Hepatocyte (in vitro differentiated cells): Measurements from ENCODE around the gene RUSF1. TPM values are rescaled to one million over a fixed set of nuclear protein-coding genes. Genes with fewer than 3 reads are reported as not detected.

Experiments used
- DNase-seq: peaks from one replicate; pipeline ENCODE4 v3.0.0-alpha.2; 2016; ENCODE audit warnings: low spot score
- H2AFZ ChIP-seq: fragments of 200-600 bp; sonication (generic); 2 replicates; pipeline ENCODE4 v1.6.0; 2016; ENCODE audit warnings: antibody characterized with exemption, mild to moderate bottlenecking
- H3K27ac ChIP-seq: fragments of 200-600 bp; sonication (generic); 2 replicates; pipeline ENCODE4 v1.5.1; 2016; ENCODE audit warnings: mild to moderate bottlenecking
- H3K27me3 ChIP-seq: fragments of 200-600 bp; sonication (generic); 2 replicates; pipeline ENCODE4 v1.6.1; 2016
- H3K36me3 ChIP-seq: fragments of 200-600 bp; sonication (generic); replicated peaks from 2 replicates; pipeline ENCODE4 v1.5.1; 2016; ENCODE audit warnings: low read depth; ENCODE audit not compliant: insufficient read depth
- H3K4me1 ChIP-seq: fragments of 200-600 bp; sonication (generic); 2 replicates; pipeline ENCODE4 v1.5.1; 2016; ENCODE audit warnings: mild to moderate bottlenecking, moderate library complexity; ENCODE audit not compliant: insufficient read depth
- H3K4me2 ChIP-seq: fragments of 200-600 bp; sonication (generic); 2 replicates; pipeline ENCODE4 v1.6.0; 2016
- H3K4me3 ChIP-seq: fragments of 200-600 bp; sonication (generic); 2 replicates; pipeline ENCODE4 v1.5.1; 2016; ENCODE audit warnings: mild to moderate bottlenecking
- H3K79me2 ChIP-seq: fragments of 200-600 bp; sonication (generic); 2 replicates; pipeline ENCODE4 v1.6.0; 2017; ENCODE audit warnings: mild to moderate bottlenecking
- H3K9me2 ChIP-seq: fragments of 200-600 bp; sonication (generic); replicated peaks from 2 replicates; pipeline ENCODE4 v1.6.0; 2017; ENCODE audit warnings: mild to moderate bottlenecking; ENCODE audit not compliant: insufficient read depth
- H3K9me3 ChIP-seq: fragments of 200-600 bp; sonication (generic); 2 replicates; pipeline ENCODE4 v1.5.1; 2016; ENCODE audit warnings: low read depth, mild to moderate bottlenecking
- H4K20me1 ChIP-seq: fragments of 200-600 bp; sonication (generic); 2 replicates; pipeline ENCODE4 v1.6.0; 2016; ENCODE audit warnings: mild to moderate bottlenecking; ENCODE audit not compliant: insufficient read depth, poor library complexity, severe bottlenecking
- EZH2 ChIP-seq: fragments of 200-600 bp; sonication (generic); IDR thresholded peaks from 2 replicates; pipeline ENCODE4 v1.6.1; 2016; ENCODE audit warnings: antibody characterized with exemption, mild to moderate bottlenecking, borderline replicate concordance
- EZH2phosphoT487 ChIP-seq: fragments of 200-600 bp; sonication (generic); IDR thresholded peaks from one replicate; pipeline ENCODE4 v1.6.1; 2018; ENCODE audit warnings: antibody characterized with exemption, mild to moderate bottlenecking, low read depth, moderate library complexity; ENCODE audit not compliant: unreplicated experiment, severe bottlenecking
- WGBS: methylation state at CpG from one replicate; pipeline ENCODE4 v1.1.6; 2016; ENCODE audit warnings: low lambda C conversion rate; ENCODE audit errors: missing lambda C conversion rate; 5-methylcytosine and 5-hydroxymethylcytosine counted together
- polyA plus RNA-seq: library from polyadenylated mRNA; unstranded; fragments of >200 nt; fragmentation: Nextera tagmentation; extraction: Ambion mirVana; gene quantifications from 2 replicates; pipeline ENCODE4 v1.2.1, GENCODE V29; 2016
- total RNA-seq: library from RNA; depleted of rRNA; stranded (reverse); fragments of >200 nt; gene quantifications from 2 replicates; pipeline ENCODE4 v1.2.3, GENCODE V29; 2014
- TF ChIP-seq, protein P1 (sequence below): fragments of 200-600 bp; sonication (generic); IDR thresholded peaks from 2 replicates; pipeline ENCODE4 v1.5.1; 2016; ENCODE audit warnings: antibody characterized with exemption, mild to moderate bottlenecking; ENCODE audit not compliant: poor library complexity

RUSF1 gene
- total and polyA plus RNA-seq, 2 experiments from 2014 or later = 56.6 to 77.2 TPM

DNA sequence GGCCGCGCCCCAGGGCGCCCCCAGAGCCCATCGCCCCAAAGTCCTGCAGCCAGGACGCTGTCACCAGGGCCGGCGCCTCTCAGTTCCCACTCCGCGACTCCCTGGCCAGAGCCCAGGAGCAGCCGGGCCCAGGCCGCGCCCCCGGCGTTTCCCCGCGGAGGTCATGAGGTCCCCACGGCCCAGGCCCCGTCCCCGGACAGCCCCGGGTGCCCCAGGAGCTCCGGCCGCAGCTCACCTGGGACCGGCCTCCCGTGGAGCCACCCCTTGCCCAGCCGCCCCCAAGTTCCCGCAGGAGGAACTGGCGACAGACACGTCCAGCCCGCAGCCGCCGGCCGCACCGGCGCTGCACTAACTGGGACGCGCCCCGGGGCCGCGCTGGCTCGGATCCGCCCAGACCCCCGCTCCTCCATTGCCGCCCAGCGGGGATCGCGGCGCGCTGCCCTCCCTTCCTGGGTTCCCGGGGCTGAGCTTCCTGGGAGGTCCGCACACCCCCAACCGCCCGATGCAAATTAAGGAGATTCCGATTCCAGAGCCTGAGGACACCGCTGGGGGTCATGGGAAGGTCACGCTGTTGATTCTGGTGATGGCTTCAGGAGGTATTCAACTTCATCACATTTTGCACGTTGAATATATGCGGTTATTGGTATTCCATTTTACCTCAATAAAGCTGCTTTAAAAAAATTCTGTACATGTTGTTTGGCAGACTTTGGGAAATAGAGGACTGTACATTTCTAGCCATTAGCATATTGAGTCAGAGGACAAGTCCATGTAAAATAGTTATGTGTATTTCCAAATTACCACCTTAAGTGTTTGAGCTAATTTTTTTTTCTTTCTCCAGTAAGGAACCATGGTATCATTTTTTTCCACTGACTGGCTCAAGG is 29.4 kb upstream of the RUSF1 start:
- WGBS = 27% methylated on average over 26 of the region's 57 CpGs
- no peaks in the 10 kb centered on the region for H3K36me3 ChIP-seq
- H3K4me2 ChIP-seq = peak overlapping the region; percentile 87
- H3K27me3 ChIP-seq = peaks cover 11% of the 10 kb centered on the region
- H3K9me2 ChIP-seq = no peaks in the 10 kb centered on the region
- no peaks in the 10 kb centered on the region for H3K79me2 ChIP-seq
- TF ChIP-seq, protein P1, sequence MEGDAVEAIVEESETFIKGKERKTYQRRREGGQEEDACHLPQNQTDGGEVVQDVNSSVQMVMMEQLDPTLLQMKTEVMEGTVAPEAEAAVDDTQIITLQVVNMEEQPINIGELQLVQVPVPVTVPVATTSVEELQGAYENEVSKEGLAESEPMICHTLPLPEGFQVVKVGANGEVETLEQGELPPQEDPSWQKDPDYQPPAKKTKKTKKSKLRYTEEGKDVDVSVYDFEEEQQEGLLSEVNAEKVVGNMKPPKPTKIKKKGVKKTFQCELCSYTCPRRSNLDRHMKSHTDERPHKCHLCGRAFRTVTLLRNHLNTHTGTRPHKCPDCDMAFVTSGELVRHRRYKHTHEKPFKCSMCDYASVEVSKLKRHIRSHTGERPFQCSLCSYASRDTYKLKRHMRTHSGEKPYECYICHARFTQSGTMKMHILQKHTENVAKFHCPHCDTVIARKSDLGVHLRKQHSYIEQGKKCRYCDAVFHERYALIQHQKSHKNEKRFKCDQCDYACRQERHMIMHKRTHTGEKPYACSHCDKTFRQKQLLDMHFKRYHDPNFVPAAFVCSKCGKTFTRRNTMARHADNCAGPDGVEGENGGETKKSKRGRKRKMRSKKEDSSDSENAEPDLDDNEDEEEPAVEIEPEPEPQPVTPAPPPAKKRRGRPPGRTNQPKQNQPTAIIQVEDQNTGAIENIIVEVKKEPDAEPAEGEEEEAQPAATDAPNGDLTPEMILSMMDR = no peak
- TF ChIP-seq EZH2 (no peak), EZH2phosphoT487 (no peak)
- H2AFZ ChIP-seq = peak overlapping the region; percentile 63
- no peaks in the 10 kb centered on the region for H4K20me1 ChIP-seq
- DNase-seq = peak; percentile 18
- H3K9me3 ChIP-seq = no peaks in the 10 kb centered on the region
- H3K4me3 ChIP-seq = peak overlapping the region; percentile 20
- H3K4me1 ChIP-seq = no peaks in the 10 kb centered on the region
- H3K27ac ChIP-seq = no peak overlapping the region

DNA sequence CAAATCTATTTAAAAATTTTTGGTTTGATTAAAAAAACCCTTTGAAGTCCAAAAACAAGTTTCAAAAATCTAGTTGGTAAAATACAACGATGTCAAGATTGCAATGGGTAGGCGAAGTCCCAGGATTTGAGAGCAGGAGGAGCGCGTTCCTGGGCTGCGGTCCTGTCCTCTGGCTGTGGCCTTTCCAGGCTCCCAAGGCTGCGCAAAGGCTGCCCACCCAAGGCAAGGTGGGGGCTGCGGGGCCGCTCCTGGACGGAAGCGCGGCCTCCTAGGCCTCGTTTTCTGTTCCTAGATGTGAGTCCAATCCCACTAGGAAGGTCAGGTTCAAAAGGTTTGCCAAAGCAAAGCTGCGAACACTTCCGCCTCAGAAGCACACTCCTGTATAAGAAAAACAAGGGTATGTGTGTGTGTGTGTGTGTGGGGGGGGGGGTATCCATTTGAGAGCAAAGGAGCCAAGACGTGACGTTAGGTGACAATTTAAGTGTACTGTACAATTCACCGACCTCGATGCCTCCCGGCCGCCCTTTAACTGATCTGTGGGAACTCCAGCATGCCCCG is 28.7 kb upstream of the RUSF1 start:
- H3K4me3 ChIP-seq = no peak overlapping the region
- WGBS = 85% methylated on average over 21 of the region's 21 CpGs
- TF ChIP-seq EZH2phosphoT487 (no peak), EZH2 (no peak)
- TF ChIP-seq, protein P1 = no peak
- H3K27ac ChIP-seq = no peak overlapping the region
- peak overlapping the region; percentile 87 for H3K4me2 ChIP-seq
- H3K9me3 ChIP-seq = no peaks in the 10 kb centered on the region
- peak overlapping the region; percentile 63 for H2AFZ ChIP-seq
- peaks cover 11% of the 10 kb centered on the region for H3K27me3 ChIP-seq
- DNase-seq = no peak
- no peaks in the 10 kb centered on the region for H3K36me3 ChIP-seq
- no peaks in the 10 kb centered on the region for H4K20me1 ChIP-seq
- no peaks in the 10 kb centered on the region for H3K9me2 ChIP-seq
- no peaks in the 10 kb centered on the region for H3K79me2 ChIP-seq
- H3K4me1 ChIP-seq = no peaks in the 10 kb centered on the region

DNA sequence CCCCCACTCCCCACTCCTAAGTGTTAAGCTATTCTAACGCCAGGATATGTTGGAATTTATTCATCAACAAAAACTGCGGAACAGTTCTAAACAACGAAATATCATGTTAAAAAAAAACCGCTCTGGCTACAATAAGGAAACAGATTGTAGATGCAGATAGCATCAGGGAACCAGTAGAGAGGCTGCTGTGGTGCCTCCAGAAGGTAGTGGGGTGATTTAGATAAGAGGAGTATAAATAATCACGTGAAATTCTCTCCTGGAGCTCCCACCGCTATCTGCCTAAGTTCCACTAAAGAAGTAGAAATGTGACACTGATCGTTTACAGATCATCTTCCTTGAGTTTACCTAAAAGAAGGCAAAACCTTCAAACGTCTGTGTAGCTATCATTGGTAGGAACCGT is 27.5 kb upstream of the RUSF1 start:
- Histone ChIP-seq H3K27ac (no peak overlapping the region), H4K20me1 (no peaks in the 10 kb centered on the region), H3K4me3 (no peak overlapping the region), H3K79me2 (no peaks in the 10 kb centered on the region), H3K4me2 (no peak overlapping the region), H2AFZ (no peak overlapping the region), H3K27me3 (peaks cover 19% of the 10 kb centered on the region), H3K9me2 (no peaks in the 10 kb centered on the region), H3K4me1 (no peaks in the 10 kb centered on the region), H3K36me3 (no peaks in the 10 kb centered on the region), H3K9me3 (no peaks in the 10 kb centered on the region)
- 65% methylated on average over 9 of the region's 9 CpGs for WGBS
- no peak for DNase-seq
- TF ChIP-seq, protein P1 = no peak
- TF ChIP-seq EZH2phosphoT487 (no peak), EZH2 (no peak)
